HG03045 (cell line): ENCODE results near the gene METRN.
A peak's percentile ranks its signal among the peaks of the same experiment; 100 is the strongest.
"Not testable (repeated sequence)": the region's sequence is repeated elsewhere in the genome, so short reads cannot be mapped to it uniquely, and the experiment has no call there.

Experiments used
- ATAC-seq: cut with Tn5 transposase; IDR thresholded peaks from one replicate; pipeline ENCODE4 v1.9.1; 2021; ENCODE audit warnings: mild to moderate bottlenecking, moderate library complexity; ENCODE audit not compliant: unreplicated experiment

Gene METRN

GRCh38 chr16:708959-709358 lies 6.0 kb upstream of the METRN start:
- no peak for ATAC-seq

DNA sequence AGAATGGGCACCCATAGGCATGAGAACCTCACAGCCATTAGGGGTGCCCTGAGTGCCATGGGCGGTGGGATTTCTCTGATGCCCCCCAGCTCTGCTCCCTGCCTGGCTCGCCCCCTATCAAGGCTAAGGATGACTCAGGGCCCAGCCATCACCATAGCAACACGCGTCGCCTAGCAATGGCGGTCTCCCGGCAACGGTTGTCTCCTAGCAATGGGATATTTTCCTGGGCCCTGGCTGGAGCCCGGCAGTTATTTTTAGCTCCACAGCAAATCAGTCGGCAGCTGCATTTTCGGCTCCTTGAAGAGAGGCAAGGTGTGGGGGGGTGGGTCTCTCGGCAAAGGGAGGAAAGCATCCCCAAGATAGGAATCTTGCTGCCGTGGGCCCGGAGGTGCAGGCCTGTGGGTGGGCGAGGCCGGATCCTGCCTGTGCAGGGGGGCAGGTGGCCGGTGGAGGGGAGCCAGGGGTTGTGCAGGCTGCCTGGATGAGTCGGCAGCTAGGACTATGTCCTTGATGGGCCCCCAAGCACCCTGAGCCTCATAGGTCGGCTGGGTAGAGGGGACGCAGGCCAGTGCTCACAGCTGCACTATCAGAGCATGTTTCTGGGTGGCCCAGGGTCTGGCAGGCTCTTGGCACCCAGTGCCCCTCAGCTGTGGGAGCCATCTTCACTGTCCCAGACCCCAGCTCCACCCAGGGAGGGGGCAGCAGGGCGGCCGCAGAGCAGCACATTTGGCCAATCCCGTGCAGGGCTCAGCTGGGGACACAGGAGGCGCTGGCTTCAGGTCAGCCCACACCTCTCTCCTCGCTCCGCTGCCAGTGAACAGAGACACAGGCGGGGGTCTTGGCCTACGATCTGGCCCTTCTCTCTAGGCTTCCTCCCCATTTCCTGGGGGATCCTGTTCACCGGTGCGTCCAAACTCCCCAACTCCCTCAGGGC lies 5.1 kb upstream of the METRN start:
- ATAC-seq: no peak

- ATAC-seq: no peak
Observed at GRCh38 chr16:710500-711075, 4.3 kb upstream of the METRN start.

DNA sequence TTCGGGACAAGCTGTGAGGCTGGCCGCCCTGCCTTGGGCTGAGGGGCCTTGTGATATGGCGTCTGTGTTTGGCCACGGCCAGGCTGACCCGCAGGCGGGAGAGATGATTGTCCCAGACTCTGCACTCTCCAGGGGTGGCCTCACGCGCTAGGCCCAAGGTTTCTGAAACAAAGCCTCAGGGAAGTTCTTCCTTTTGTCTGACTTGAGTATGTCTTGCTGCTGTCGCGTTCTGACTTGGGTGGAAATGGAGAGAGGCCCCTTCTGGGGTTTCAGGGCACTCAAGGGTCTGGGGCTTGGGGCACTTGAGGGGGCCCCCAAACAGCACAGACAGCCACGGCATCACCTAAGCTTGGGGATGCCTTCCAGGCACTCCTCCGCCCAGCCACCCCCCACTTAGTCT lies 3.8 kb upstream of the METRN start:
- ATAC-seq: no peak

DNA sequence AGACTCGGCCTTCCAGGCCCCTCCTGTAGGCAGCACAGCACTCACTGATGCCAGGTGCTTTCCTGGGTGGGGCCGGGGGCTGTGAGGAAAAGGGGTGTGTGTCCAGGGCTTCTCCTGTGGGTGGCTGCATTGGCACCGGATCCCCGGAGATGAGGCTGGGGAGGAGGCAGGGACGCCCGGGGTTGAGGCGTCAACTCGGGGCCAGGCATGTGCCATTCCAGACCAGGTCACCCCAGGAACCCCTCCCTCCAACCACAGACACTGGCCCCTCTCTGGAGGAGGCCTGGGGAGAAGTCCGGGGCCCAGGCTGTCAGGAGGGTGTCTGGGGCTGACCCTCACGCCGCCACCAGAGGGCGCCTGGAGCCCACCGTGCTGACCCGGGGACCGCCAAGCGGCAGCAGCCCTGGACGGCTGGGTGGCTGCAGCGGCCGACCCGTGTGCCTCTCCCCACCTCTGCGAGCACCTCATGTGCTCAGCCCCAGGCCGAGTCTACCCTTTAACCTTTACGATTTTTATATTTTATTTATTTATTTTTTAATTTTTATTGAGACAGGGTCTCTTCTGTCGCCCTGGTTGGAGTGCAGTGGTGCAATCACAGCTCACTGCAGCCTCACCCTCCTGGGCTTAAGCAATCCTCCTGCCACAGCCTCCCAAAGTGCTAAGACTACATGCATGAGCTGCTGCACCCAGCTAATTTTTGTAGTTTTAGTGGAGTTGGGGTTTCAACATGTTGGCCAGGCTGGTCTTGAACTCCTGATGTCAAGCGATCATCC lies 3.2 kb upstream of the METRN start:
- no peak for ATAC-seq

DNA sequence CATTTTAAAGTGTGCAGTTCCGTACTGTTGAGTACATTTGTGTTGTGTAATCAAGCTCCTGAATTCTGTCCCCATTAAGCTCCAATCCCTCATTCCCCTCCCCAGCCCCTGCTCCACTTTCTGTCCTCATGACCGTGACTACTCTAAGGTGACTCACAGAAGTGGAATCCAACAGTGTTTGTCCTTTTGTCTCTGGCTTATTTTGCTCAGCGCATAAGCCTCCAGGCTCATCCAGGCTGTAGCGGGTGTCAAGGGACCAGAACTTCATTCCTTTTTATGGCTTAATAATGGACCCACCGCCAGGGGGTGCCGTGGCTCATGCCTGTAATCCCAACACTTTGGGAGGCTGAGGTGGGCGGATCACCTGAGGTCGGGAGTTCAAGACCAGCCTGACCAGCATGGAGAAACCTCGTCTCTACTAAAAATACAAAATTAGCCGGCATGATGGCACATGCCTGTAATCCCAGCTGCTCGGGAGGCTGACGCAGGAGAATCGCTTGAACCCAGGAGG lies 2.1 kb upstream of the METRN start:
- not testable (repeated sequence) for ATAC-seq

- no peak for ATAC-seq
Observed at GRCh38 chr16:714079-714478, 839 bp upstream of the METRN start.

DNA sequence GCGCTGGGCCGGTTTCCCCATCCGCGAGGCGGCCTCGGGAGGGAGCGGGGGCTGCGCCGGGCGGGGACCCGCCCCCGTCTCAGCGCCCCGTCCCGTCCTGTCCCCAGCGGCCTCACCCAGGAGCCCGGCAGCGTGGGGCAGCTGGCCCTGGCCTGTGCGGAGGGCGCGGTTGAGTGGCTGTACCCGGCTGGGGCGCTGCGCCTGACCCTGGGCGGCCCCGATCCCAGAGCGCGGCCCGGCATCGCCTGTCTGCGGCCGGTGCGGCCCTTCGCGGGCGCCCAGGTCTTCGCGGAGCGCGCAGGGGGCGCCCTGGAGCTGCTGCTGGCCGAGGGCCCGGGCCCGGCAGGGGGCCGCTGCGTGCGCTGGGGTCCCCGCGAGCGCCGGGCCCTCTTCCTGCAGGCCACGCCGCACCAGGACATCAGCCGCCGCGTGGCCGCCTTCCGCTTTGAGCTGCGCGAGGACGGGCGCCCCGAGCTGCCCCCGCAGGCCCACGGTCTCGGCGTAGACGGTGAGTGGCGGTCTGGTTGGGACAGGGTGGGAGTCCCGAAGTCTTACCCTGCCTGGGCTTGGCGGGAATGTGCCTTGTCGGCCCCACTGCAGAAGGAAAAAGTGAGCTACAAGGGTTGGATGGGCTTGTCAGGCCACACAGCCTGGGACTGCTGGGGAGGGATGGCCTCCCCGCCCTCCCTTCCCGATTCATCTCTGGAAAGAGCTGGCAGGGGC lies 720 bp downstream of the METRN start:
- no peak for ATAC-seq

- no peak for ATAC-seq
Observed at GRCh38 chr16:716200-716568, 1.3 kb downstream of the METRN start.

DNA sequence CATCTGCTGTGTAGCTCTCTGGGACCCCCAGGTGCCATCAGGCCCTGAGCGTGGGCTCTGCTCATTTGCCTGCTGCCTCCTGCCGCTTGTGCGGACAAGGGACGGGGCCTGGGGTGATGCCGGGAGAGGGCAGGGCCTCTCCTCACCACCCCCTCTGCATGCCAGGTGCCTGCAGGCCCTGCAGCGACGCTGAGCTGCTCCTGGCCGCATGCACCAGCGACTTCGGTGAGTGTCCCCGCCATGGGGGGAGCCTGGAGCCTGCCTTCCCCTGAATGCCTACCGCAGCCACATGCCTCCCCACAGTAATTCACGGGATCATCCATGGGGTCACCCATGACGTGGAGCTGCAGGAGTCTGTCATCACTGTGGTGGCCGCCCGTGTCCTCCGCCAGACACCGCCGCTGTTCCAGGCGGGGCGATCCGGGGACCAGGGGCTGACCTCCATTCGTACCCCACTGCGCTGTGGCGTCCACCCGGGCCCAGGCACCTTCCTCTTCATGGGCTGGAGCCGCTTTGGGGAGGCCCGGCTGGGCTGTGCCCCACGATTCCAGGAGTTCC lies 1.9 kb downstream of the METRN start:
- no peak for ATAC-seq

DNA sequence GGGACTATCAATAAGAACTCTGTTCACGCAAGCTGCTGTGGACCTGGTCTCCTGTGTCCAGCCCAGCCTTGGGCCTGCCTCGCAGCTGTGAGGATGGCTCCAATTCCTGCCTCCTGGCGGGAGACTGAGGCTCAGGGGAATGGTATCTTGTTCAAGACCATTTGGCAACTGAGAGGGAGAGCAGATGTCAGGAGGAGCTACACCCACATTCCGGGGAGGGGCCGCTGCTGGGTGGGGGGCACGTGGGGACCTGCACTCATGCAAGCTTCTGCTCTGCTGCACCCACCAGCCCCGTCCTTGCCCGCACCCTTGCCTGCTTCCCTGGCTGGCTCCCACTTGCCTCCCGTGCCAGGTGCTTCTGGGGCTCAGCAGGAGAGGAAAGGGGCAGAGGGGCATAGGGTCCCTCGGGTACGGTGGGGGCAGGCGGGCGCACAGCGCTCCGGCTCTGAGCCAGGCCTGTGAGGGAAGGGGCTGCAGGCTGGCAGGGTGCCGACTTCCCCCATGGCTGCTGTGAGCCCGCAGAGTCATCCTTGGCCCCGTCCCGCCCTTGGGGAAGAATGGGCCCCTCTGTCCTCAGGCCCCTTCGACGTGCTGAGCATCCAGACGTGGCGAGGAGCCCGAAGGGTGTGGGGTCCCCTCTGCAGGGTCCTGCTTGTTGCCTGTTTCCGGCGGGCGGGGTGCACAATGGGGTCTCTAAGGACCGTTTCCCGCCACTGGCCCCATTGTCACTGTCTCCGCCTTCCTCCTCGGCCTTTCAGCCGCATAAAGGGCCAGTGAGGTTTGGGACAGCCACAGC lies 2.7 kb downstream of the METRN start:
- ATAC-seq: no peak

- no peak for ATAC-seq
Observed at GRCh38 chr16:718389-718788, 3.5 kb downstream of the METRN start.

GRCh38 chr16:718922-719321 lies 4.0 kb downstream of the METRN start:
- ATAC-seq: no peak

GRCh38 chr16:719815-720446 lies 5.0 kb downstream of the METRN start:
- ATAC-seq: no peak

- peak; percentile 12 for ATAC-seq
Observed at GRCh38 chr16:720447-720989, 5.6 kb downstream of the METRN start.

DNA sequence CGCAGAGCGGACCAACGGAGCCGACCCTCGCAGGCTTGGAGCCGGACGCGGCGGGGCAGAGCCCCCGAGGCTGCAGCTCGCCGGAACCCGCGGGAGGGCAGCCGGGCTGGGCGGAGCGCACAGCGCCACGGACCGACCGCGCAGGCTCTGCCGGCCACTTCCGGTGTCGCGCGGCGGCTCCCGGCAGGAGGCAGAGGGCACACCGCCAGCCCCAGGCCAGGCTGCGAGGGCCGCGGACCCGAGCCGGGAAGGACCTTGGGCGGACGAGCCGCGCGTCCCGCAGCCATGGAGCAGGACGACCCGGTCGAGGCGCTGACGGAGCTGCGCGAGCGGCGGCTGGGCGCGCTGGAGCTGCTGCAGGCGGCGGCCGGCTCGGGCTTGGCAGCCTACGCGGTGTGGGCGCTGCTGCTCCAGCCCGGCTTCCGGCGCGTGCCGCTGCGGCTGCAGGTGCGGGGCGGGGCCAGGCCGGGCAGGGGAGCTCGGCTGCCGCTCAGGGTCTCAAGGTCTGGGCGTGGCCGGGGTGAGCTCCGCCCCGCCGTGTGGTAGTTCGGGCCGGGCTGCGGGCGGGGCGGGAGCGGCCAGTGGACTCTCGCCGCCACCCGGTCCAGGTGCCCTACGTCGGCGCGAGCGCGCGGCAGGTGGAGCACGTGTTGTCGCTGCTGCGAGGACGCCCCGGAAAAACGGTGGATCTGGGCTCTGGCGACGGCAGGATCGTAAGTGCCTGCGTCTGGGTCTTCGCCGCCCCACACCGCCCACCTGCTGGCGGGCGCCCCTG lies 6.3 kb downstream of the METRN start, which contains the start of gene ANTKMT:
Gene ANTKMT (plus strand): TSS at position 157 of the 775 bp plus-strand sequence. CDS start 129 bp downstream, at position 286.
- ATAC-seq: peak; percentile 69

DNA sequence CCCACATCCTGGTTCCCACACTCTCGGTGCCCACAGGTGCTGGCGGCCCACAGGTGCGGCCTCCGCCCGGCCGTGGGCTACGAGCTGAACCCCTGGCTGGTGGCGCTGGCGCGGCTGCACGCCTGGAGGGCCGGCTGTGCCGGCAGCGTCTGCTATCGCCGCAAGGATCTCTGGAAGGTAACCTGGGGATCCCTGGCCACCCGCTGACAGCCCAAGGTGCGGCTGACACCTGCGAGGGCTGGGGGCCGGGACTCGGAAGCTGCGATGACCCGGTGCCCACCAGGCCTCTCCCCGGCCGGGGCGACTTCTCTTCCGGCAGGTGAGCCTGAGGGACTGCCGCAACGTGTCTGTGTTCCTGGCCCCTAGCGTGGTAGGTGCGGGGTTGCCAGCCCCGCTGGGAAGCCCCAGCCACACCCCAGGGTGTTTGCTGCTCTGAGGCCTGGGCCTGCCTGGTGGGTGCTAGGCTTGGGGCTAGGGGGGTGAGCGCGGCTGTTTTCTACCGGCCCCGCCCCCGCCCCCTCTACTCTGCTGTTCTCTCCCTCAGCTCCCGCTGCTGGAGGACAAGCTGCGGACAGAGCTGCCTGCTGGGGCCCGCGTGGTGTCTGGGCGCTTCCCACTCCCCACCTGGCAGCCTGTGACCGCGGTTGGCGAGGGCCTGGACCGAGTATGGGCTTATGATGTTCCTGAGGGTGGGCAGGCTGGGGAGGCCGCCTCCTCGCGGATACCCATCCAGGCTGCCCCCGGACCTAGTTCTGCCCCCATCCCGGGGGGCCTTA lies 7.0 kb downstream of the METRN start:
- ATAC-seq: no peak
